IPS-20b (cell line): ENCODE results near the gene NPDC1.
"Not testable (repeated sequence)": the region's sequence is repeated elsewhere in the genome, so short reads cannot be mapped to it uniquely, and the experiment has no call there.

Source experiments
- H3K27ac ChIP-seq: one replicate; pipeline ENCODE4 v1.5.1; 2013; ENCODE audit warnings: low read length
- H3K27me3 ChIP-seq: 2 replicates; pipeline ENCODE4 v1.6.1; 2013; ENCODE audit warnings: mild to moderate bottlenecking, low read length, inconsistent platforms; ENCODE audit not compliant: insufficient read depth
- H3K36me3 ChIP-seq: 2 replicates; pipeline ENCODE4 v1.6.1; 2013; ENCODE audit warnings: low read depth, mild to moderate bottlenecking, inconsistent platforms, low read length, moderate library complexity; ENCODE audit not compliant: insufficient read depth
- H3K4me1 ChIP-seq: 2 replicates; pipeline ENCODE4 v1.6.1; 2013; ENCODE audit warnings: mild to moderate bottlenecking, control low read depth, inconsistent platforms, low read length, moderate library complexity; ENCODE audit not compliant: insufficient read depth
- H3K4me3 ChIP-seq: 2 replicates; pipeline ENCODE4 v1.5.1; 2013; ENCODE audit warnings: mild to moderate bottlenecking, low read length, inconsistent platforms
- H3K9ac ChIP-seq: 2 replicates; pipeline ENCODE4 v1.6.1; 2013; ENCODE audit warnings: low read depth, mild to moderate bottlenecking, inconsistent platforms, low read length, moderate library complexity
- H3K9me3 ChIP-seq: 2 replicates; pipeline ENCODE4 v1.6.1; 2013; ENCODE audit warnings: mild to moderate bottlenecking, low read depth, low read length, inconsistent platforms; ENCODE audit not compliant: insufficient read depth

Gene NPDC1

DNA sequence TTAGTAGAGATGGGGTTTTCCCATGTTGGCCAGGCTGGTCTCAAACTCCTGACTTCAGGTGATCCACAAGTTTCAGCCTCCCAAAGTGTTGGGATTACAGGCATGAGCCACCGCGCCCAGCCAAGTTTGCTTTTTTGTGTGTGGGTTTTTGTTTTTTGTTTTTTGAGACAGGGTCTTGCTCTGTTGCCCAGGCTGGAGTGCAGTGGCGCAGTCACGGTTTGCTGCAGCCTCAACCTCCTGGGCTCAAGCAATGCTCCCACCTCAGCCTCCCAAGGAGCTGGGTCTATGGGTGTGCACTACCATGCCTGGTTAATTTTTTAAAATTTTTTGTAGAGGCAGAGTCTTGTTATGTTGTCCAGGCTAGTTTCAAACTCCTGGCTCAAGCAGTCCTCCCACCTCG lies 12.5 kb downstream of the NPDC1 start:
- H3K27me3 ChIP-seq, result peaks cover 17% of the 10 kb centered on the region
- not testable (repeated sequence) for H3K9me3 ChIP-seq, H3K27ac ChIP-seq, H3K4me3 ChIP-seq, H3K9ac ChIP-seq, H3K4me1 ChIP-seq, H3K36me3 ChIP-seq

DNA sequence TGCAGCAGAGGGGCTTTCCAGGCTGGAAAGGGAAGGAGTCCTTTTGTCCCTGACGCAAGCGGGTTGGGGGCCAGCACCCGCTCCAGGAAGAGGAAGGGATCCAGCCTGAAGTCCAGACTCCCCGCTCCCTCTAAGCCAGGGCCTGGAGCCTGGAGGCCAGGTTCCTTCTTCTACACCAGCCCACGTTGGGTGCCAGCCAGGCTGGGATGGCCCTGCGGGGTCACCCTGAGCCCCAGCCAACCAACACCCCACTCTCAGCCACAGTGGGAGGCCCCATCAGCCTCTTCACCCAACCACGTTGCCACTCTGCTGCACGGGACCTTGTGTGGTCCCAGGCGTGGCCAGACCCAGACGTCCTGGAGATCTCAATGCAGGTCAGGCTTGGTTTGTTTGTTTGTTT lies 13.1 kb downstream of the NPDC1 start:
- Histone ChIP-seq H3K4me1 (no peaks in the 10 kb centered on the region), H3K9me3 (no peaks in the 10 kb centered on the region), H3K9ac (no peak overlapping the region), H3K27ac (no peak overlapping the region), H3K27me3 (peaks cover 19% of the 10 kb centered on the region), H3K4me3 (no peak overlapping the region), H3K36me3 (no peaks in the 10 kb centered on the region)

DNA sequence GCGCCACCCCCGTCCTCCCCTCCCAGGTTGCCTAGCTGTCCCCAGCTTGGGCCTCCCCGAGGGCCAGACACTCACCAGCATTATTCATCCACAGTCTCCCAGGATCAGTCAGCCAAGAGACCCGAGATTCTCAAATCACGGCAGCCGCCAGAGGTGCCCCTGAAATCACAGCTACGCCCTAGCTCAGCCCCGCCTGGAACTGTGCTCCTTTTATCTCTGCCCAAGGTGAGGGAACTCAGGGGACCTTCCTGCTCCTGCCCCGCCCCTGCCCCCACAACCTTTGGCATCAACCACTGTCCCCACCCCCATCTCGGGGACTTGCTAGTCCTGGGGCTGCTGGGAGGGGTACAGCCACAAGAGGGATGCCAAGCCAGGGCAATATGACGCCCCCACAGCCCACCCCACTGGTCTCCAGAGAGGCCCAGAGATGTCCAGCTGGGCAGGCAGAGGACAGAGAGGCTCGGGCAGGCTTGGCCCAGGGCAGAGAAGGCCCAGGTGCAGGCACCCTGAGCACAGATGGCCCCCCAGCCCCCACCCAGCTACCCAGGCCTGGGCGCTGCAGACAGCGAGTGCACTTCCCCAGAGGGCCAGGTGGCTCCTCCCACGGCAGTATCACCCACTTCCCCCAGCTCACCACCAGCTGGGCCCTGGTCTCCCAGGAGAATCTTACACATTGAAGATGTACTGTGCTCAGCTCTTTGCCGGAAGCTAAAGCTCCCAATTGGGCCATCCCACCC lies 13.9 kb downstream of the NPDC1 start, which contains the start of gene FUT7:
Gene FUT7, minus strand, starts transcription at position 185 of the 737 bp plus-strand sequence. Its CDS starts 97 bp downstream, at position 88.
- H3K4me1 ChIP-seq, result no peaks in the 10 kb centered on the region
- H3K27me3 ChIP-seq, result peaks cover 25% of the 10 kb centered on the region
- H3K4me3 ChIP-seq, result no peak within 1 kb of the TSS
- H3K36me3 ChIP-seq, result no peaks in the 10 kb centered on the region
- no peaks in the 10 kb centered on the region for H3K9me3 ChIP-seq
- H3K27ac ChIP-seq, result no peak within 1 kb of the TSS
- no peak within 1 kb of the TSS for H3K9ac ChIP-seq

DNA sequence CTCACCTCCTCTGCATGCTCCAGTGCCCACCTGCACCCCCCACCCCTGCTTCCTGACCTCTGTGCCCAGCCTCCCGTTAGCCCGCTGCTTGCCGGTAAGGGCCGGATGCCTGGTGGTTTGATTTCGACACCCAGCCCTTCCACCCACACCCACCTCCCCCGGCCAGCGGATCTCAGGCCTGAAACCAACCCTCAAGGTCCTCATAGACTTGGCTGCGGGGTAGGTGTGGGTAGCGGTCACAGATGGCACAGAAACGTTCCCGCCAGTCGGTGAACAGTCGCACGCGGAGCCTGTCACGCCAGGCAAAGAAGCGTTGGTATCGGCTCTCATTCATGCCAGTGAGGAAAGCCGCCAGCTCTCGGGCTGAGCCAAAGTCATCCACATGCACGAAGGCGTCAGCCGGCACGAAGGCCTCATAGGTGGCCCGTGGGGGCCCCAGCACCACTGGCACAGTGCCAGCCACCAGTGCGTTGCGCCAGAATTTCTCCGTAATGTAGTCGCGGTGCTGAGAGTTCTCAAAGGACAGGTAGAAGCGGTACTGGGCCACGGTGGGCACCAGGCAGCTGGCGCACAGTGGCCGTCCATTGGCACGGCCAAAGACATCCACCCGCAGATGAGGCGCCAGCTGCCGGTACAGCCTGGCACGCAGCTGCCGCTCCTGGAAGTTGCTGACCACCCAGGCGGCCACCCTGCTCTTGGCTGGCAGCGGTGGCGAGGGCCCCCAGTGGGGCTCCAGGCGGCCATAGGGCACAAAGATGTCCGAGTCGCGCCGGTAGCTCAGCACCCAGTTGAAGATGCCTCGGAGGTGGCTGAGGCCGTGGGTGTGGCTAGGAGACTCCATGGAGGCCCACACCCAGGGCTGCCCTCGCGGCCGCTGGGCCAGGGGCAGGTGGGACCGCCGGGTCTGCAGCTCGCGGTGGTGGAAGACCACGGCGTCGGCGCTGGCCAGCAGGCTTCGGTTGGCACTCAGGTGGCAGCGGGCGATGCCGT lies 15.1 kb downstream of the NPDC1 start:
- no peaks in the 10 kb centered on the region for H3K36me3 ChIP-seq
- H3K4me1 ChIP-seq, result no peaks in the 10 kb centered on the region
- H3K9me3 ChIP-seq, result no peaks in the 10 kb centered on the region
- H3K27me3 ChIP-seq, result peaks cover 33% of the 10 kb centered on the region
- H3K27ac ChIP-seq, result no peak overlapping the region
- no peak overlapping the region for H3K4me3 ChIP-seq
- no peak overlapping the region for H3K9ac ChIP-seq

DNA sequence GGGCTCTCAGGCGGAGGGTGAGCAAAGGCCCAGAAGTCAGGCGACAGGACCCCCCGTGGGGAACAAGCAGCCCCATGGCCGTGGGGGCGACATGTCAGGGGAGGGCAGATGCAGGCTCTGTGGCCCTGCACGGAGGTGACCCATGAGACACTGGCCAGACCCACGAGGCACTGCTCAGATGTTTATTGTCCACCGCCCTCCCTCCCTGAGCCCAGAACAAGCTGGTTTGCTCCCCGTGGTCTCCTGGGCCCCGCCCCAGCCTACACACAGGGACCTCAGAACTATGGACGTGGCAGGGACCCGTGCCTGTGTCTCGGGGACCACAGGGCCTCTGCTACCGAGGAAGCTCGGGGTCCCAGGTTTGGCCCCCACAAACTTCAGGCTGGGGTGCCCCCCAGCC lies 16.0 kb downstream of the NPDC1 start:
- H3K9ac ChIP-seq, result no peak overlapping the region
- H3K4me3 ChIP-seq, result no peak overlapping the region

DNA sequence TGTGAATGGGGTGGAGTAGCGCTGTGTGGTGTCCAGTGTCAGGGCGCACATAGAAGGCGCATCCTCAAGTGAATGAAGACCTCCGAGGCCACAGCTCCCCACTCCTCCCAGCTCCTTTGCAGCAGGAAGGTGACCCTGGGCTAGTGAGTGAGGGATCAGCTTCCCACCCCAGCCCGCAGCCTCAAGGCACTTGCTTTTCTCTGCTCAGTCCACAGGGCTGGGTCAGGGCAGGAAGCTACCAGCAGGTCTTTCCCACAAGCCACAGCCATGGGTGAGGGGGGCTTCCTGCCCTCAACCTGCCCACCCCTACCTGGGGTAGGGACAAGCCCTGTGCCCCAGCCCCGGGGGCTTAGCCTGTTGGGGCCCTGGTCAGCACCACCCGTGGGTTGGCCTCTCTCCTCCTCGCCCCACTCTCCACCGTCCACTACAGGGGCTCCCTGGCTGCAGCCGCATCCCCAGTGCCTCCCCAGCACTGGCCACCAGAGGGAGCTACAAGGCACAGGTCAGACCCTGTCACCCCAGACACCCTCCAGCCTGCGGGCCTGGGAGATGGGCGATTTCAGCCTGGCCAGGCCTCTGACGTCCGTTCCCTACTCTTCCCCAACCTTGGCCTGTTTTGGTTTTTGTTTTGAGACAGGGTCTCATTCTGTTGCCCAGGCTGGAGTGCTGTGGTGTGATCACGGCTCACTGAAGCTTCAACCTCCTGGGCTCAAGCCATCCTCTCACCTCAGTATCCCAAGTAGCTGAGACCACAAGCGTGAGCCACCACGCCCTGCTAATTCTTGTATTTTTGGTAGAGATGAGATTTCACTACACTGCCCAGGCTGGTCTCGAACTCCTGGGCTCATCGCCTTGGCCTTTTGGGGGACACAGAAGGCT lies 16.7 kb downstream of the NPDC1 start:
- peaks cover 25% of the 10 kb centered on the region for H3K27me3 ChIP-seq
- no peak overlapping the region for H3K9ac ChIP-seq
- no peaks in the 10 kb centered on the region for H3K9me3 ChIP-seq
- H3K4me3 ChIP-seq, result peak overlapping the region; percentile 62; the same call in 1 of the 2 replicates
- H3K36me3 ChIP-seq, result no peaks in the 10 kb centered on the region
- H3K27ac ChIP-seq, result no peak overlapping the region
- no peaks in the 10 kb centered on the region for H3K4me1 ChIP-seq

More for the DNA sequence above, 16.0 kb downstream of the NPDC1 start:
- Histone ChIP-seq H3K27ac (no peak overlapping the region), H3K36me3 (no peaks in the 10 kb centered on the region), H3K4me1 (no peaks in the 10 kb centered on the region), H3K27me3 (peaks cover 32% of the 10 kb centered on the region), H3K9me3 (no peaks in the 10 kb centered on the region)

DNA sequence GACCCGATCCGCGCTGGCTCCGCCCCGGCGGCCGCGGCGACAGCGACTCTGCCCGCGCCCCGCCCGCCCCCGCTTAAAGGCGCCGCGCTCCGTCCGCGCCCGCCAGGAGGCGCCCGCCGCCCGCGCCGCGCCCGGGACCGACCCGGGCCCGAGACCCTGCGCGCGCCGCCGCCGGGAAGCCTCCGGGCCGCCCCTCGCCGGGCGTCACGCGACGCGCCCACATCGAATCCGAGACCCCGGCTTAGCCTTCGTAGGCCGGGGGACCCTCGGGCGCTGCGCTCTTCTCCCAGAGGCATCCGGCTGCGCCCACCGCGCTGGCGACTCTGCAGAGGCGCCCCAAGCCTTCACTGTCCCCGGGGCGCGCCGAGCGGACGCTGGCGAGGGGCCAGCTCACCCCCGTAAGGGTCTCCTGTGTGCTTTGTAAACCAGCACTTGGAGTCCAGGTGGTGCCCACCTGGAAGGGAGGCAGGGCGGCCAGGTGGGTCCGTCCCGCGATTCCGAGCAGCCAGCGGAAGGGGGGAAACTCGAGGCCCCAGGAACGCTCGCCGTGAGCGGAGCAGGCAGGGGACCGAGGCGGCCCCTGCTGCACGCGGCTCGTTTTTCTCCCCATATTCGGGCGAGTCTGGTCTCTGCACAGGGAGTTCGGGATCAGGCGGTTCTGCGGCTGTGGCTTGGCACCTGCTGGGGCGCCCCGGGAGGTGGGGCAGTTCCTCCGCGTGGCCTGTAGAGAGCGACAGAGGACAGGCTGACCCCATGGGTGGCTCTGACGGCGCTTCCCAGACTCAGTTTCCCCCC lies 17.5 kb downstream of the NPDC1 start:
- no peaks in the 10 kb centered on the region for H3K36me3 ChIP-seq
- peaks cover 25% of the 10 kb centered on the region for H3K27me3 ChIP-seq
- no peak overlapping the region for H3K27ac ChIP-seq
- no peaks in the 10 kb centered on the region for H3K9me3 ChIP-seq
- no peak overlapping the region for H3K9ac ChIP-seq
- H3K4me3 ChIP-seq, result peak overlapping the region; percentile 62
- H3K4me1 ChIP-seq, result no peaks in the 10 kb centered on the region

DNA sequence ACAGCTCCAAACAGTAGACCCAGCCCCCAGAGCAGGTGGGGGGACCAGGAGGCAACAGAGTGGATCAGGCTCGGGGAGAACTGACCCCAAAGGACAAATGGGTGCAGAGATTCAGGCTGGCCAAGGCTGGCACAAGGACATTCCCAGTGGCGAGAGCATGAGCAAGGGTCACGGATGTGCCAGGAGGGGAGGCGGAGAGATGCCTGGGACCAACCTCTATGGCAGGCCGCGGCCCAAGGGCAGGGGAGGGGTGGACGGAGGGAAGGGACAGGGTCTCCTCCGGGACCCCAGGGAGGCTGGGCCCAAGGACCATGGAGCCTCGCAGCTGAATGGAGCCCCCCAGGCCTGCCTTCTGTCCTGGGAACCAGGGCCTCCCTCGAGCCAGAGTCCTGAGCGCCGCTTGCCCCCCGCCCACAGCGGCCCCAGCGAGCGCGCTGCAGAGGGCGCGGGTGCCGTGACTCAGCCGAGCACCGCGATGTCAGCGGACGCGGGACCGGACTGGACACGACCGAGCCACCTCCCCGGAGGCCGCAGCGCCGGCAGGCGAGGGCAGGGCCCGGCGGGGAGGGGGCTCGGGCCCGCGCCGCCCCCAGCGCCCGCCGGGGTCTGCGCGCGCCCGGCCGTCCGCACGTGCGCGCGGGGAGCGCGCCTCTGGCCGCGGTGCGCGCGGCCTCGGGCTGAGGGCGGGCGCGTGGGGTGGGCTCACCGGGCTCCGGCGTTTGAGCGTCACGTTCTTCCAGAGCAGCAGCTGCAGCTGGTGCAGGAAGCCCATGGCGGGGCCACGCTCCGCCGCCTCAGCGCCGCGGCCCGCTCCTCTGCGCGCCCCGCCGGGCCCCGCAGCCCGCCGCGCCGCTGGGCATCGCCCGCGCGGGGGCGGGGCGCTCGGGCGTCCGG lies 18.4 kb downstream of the NPDC1 start, which contains the start of gene ABCA2:
Gene ABCA2, minus strand, starts transcription at position 869 of the 894 bp plus-strand sequence. Its CDS starts 97 bp downstream, at position 772.
- H3K9me3 ChIP-seq, result no peaks in the 10 kb centered on the region
- H3K36me3 ChIP-seq, result no peaks in the 10 kb centered on the region
- H3K27ac ChIP-seq, result no peak within 1 kb of the TSS
- H3K4me3 ChIP-seq, result peak within 1 kb of the TSS; percentile 62
- no peaks in the 10 kb centered on the region for H3K4me1 ChIP-seq
- no peak within 1 kb of the TSS for H3K9ac ChIP-seq
- peaks cover 25% of the 10 kb centered on the region for H3K27me3 ChIP-seq

DNA sequence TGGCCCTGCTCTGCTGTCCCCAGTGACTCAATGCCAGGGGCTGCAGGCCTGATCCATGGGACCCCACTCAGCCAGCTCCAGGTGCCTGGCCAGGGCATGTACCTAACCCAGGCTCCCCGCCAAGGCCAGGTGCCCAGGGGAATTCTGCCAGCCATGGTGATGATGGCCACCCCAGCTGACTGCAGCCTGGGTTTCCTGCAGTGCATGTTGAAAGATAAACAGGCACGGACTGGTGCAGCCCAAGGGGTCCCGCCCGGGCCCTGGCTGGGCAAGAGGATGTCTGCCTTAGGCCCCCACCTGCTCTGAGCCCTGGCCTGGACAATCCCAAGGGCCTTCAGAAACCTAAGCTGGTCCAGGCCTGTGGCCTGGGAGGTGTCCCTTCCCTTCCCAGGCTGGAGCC lies 19.1 kb downstream of the NPDC1 start:
- no peaks in the 10 kb centered on the region for H3K36me3 ChIP-seq
- H3K4me1 ChIP-seq, result no peaks in the 10 kb centered on the region
- peaks cover 25% of the 10 kb centered on the region for H3K27me3 ChIP-seq
- no peak overlapping the region for H3K9ac ChIP-seq
- no peaks in the 10 kb centered on the region for H3K9me3 ChIP-seq
- H3K4me3 ChIP-seq, result no peak overlapping the region; the same call in 1 of the 2 replicates
- no peak overlapping the region for H3K27ac ChIP-seq

DNA sequence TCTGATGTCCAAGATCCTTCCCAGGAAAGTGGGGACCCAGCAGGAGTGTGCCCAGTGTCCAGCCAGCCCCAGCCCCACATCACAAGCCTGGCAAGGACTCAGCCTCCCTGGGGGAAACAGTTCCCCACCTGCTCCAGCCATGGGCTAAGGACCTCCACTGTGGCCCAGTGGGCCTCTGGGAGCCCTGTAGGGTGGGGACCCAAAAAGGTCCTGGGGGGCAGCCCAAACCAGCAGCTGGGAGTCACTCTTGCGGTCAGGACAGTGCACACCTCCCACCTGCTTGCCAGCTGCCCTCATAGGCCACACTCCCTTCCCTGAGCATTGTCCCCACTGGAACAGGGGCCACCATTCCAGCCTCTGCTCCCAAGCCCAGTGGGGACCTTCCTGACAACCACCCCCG lies 19.6 kb downstream of the NPDC1 start:
- H3K9ac ChIP-seq, result no peak overlapping the region
- H3K4me3 ChIP-seq, result no peak overlapping the region
- no peaks in the 10 kb centered on the region for H3K9me3 ChIP-seq
- H3K27me3 ChIP-seq, result peaks cover 25% of the 10 kb centered on the region
- no peak overlapping the region for H3K27ac ChIP-seq
- H3K4me1 ChIP-seq, result no peaks in the 10 kb centered on the region
- H3K36me3 ChIP-seq, result no peaks in the 10 kb centered on the region
